AG09319 (cell line): ENCODE measurements around the gene CDK3.

ENCODE experiments used
- DNase-seq: peaks from one replicate; pipeline ENCODE4 v3.0.0-alpha.2; 2010; ENCODE audit warnings: low read depth; ENCODE audit errors: extremely low read depth
- CTCF ChIP-seq: IDR thresholded peaks from 2 replicates; pipeline ENCODE4 v1.5.1; 2011; ENCODE audit warnings: low read depth, mild to moderate bottlenecking, inconsistent platforms, low read length, moderate library complexity

CDK3 gene

GRCh38 chr17:75981019-75981615, 19.5 kb upstream of the CDK3 start:
- TF ChIP-seq CTCF = no peak
- no peak for DNase-seq

- DNase-seq = no peak
- TF ChIP-seq CTCF = no peak
Measured at GRCh38 chr17:75983501-75984181, 17.0 kb upstream of the CDK3 start.

- DNase-seq = no peak
- TF ChIP-seq CTCF = no peak
Measured at GRCh38 chr17:75985986-75986385, 14.7 kb upstream of the CDK3 start.

- DNase-seq = no peak
- TF ChIP-seq CTCF = no peak
Measured at GRCh38 chr17:75987041-75987440, 13.6 kb upstream of the CDK3 start.

GRCh38 chr17:75991396-75991795, 9.3 kb upstream of the CDK3 start:
- no peak for DNase-seq
- no peak for TF ChIP-seq CTCF

- TF ChIP-seq CTCF = no peak
- no peak for DNase-seq
Measured at GRCh38 chr17:75994802-75995370, 5.8 kb upstream of the CDK3 start.

- TF ChIP-seq CTCF = no peak
- DNase-seq = no peak
Measured at GRCh38 chr17:75995385-75995925, 5.2 kb upstream of the CDK3 start.
